IPS-20b (cell line): ENCODE data around the gene NOTCH2NLA.
"Not testable (repeated sequence)": the region's sequence is repeated elsewhere in the genome, so short reads cannot be mapped to it uniquely, and the experiment has no call there.

ENCODE experiments used
- H3K27ac ChIP-seq: one replicate; pipeline ENCODE4 v1.5.1; 2013; ENCODE audit warnings: low read length
- H3K27me3 ChIP-seq: 2 replicates; pipeline ENCODE4 v1.6.1; 2013; ENCODE audit warnings: mild to moderate bottlenecking, low read length, inconsistent platforms; ENCODE audit not compliant: insufficient read depth
- H3K36me3 ChIP-seq: 2 replicates; pipeline ENCODE4 v1.6.1; 2013; ENCODE audit warnings: low read depth, mild to moderate bottlenecking, inconsistent platforms, low read length, moderate library complexity; ENCODE audit not compliant: insufficient read depth
- H3K4me1 ChIP-seq: 2 replicates; pipeline ENCODE4 v1.6.1; 2013; ENCODE audit warnings: mild to moderate bottlenecking, control low read depth, inconsistent platforms, low read length, moderate library complexity; ENCODE audit not compliant: insufficient read depth
- H3K4me3 ChIP-seq: 2 replicates; pipeline ENCODE4 v1.5.1; 2013; ENCODE audit warnings: mild to moderate bottlenecking, low read length, inconsistent platforms
- H3K9ac ChIP-seq: 2 replicates; pipeline ENCODE4 v1.6.1; 2013; ENCODE audit warnings: low read depth, mild to moderate bottlenecking, inconsistent platforms, low read length, moderate library complexity
- H3K9me3 ChIP-seq: 2 replicates; pipeline ENCODE4 v1.6.1; 2013; ENCODE audit warnings: mild to moderate bottlenecking, low read depth, low read length, inconsistent platforms; ENCODE audit not compliant: insufficient read depth

The NOTCH2NLA gene

DNA sequence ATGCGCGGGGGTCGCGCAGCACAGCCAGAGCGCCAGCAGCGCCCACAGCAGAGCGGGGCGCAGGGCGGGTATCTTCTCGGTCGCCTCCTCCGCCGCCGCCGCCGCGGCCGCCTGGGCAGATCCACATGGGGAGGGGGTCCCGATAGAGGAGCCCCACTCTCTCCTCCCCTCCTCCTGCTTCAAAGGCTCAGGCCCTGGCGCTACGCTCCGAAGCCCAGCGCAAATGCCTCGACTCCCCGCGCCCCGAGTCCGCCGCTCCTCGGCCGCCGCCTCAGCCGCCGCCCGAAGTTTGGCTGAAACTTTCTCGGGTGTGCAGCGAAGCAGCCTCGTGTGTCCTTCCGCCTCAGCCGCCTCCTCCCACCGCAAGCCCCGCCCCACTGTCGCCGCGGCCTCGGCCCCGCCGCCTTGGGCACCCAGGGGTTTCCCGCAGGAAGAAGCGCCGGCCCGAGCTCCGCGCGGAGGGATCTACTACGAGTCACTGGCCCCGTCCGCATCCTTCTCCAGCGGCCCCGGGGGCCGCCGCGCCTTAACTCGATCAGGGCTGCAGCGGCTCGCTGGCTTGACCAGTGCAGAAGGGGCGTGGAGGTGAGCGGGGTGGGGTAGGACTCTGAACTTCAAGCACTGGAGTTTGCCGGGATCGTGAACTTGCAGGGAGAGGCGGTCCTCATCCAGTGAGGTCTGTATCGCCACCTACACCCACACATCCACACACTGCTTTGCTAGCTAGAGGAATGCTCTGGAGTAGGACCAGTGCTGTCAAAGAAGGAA, at the start of gene NOTCH2NLA:
TSS of gene NOTCH2NLA (minus strand) at position 312 of the 768 bp plus-strand sequence. CDS start 39,684 bp downstream, outside the sequence.
- not testable (repeated sequence) for H3K27ac ChIP-seq, H3K9ac ChIP-seq, H3K9me3 ChIP-seq, H3K4me1 ChIP-seq, H3K27me3 ChIP-seq, H3K36me3 ChIP-seq, H3K4me3 ChIP-seq

- not testable (repeated sequence) for H3K9me3 ChIP-seq, H3K27ac ChIP-seq, H3K36me3 ChIP-seq, H3K4me3 ChIP-seq, H3K9ac ChIP-seq, H3K27me3 ChIP-seq, H3K4me1 ChIP-seq
Observed at GRCh38 chr1:146278346-146278745, 49.5 kb upstream of the NOTCH2NLA start.

DNA sequence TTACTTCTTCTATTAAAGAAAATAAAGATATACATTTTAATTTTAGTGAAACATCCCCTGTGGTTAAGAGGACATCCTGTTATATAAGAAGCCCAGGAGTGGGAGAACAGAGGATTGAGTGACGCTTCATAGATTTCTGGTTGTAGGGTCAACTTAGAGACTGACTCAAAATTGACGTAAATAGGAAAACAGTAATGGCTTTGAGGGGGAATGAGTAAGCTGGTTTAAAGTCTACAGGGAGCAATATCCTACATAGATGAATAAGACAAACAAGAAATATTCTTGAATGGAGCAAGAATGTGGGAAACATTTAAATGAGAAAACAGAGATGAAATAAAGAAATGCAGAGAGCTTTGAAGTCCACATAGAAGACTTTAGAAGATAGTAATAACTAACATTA, 48.3 kb upstream of the NOTCH2NLA start:
- not testable (repeated sequence) for H3K27ac ChIP-seq, H3K9me3 ChIP-seq, H3K4me3 ChIP-seq, H3K27me3 ChIP-seq, H3K4me1 ChIP-seq, H3K9ac ChIP-seq, H3K36me3 ChIP-seq

GRCh38 chr1:146274083-146274482, 45.3 kb upstream of the NOTCH2NLA start:
- H3K36me3 ChIP-seq, H3K4me3 ChIP-seq, H3K27me3 ChIP-seq, H3K4me1 ChIP-seq, H3K27ac ChIP-seq, H3K9me3 ChIP-seq, H3K9ac ChIP-seq: not testable (repeated sequence)

DNA sequence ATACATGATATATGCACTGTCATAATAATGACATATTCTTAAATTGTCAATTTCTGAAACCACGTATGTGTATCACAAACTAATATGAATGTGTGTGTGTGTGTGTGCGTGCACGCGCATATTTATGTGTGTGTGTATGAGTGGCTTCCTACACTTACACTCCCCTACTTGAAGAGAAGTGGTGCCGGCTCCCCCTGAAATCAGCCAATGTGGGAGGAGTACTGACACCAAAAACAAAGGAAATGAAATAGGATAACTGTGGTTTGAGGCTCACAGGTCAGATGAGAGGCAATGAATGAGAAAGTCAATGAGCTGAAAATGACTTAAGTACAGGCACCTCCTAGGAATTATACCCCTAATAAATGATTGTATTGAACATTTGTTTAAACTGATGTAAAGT, 44.4 kb upstream of the NOTCH2NLA start:
- H3K4me3 ChIP-seq, H3K27me3 ChIP-seq, H3K4me1 ChIP-seq, H3K27ac ChIP-seq, H3K9me3 ChIP-seq, H3K36me3 ChIP-seq, H3K9ac ChIP-seq: not testable (repeated sequence)

GRCh38 chr1:146272734-146273133, 43.9 kb upstream of the NOTCH2NLA start:
- not testable (repeated sequence) for H3K27ac ChIP-seq, H3K9ac ChIP-seq, H3K4me3 ChIP-seq, H3K36me3 ChIP-seq, H3K27me3 ChIP-seq, H3K4me1 ChIP-seq, H3K9me3 ChIP-seq

GRCh38 chr1:146271977-146272376, 43.2 kb upstream of the NOTCH2NLA start:
- not testable (repeated sequence) for H3K27me3 ChIP-seq, H3K9me3 ChIP-seq, H3K4me3 ChIP-seq, H3K27ac ChIP-seq, H3K4me1 ChIP-seq, H3K9ac ChIP-seq, H3K36me3 ChIP-seq

DNA sequence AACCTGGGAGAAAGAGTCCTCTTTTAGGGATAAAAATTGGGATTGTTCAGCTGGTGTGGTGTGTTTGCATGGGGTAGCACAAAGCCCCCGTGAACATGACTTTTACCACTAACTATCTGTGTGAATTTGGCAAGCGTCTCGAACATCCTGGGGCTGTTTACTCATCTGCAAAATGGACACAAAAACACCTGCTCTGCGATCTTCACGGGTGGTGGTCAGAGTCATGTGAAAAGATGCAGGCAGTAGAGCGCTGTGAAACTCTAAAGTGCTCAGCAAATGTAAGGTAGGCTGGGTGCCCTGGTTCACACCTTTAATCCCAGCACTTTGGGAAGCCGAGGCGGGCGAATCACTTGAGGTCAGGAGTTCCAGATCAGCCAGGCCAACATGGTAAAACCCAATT, 41.3 kb upstream of the NOTCH2NLA start:
- not testable (repeated sequence) for H3K9ac ChIP-seq, H3K27ac ChIP-seq, H3K9me3 ChIP-seq, H3K27me3 ChIP-seq, H3K4me1 ChIP-seq, H3K4me3 ChIP-seq, H3K36me3 ChIP-seq

DNA sequence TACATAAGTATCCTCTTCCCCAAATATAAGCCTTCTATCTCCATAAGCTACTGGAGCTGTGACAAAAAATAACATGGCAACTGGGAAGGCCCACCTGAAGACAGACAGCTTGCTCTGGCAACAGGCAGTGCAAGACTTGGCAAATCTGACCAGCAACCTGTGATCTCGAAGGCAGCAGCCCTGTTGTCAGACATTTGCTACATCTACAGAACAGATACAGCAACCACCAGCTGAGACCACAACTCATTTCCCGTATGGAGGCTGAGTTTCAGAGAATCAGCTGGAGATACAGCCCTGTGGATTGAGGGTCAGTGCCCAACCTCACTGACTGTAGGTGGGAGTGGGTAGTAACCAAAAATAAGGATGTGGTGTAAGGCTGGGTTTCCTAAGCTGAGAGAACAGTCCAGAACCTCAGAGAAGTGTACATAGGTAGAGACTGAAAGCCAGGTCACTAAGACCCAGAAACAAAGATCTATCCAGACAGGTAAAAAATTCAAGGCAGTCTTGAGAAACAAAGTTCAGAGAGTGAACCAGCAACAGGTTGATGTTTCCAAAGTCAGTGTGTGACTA, 37.4 kb upstream of the NOTCH2NLA start:
- not testable (repeated sequence) for H3K9me3 ChIP-seq, H3K27ac ChIP-seq, H3K4me1 ChIP-seq, H3K9ac ChIP-seq, H3K36me3 ChIP-seq, H3K4me3 ChIP-seq, H3K27me3 ChIP-seq

GRCh38 chr1:146264761-146265160, 35.9 kb upstream of the NOTCH2NLA start:
- H3K9me3 ChIP-seq, H3K4me1 ChIP-seq, H3K9ac ChIP-seq, H3K36me3 ChIP-seq, H3K27me3 ChIP-seq, H3K4me3 ChIP-seq, H3K27ac ChIP-seq: not testable (repeated sequence)

DNA sequence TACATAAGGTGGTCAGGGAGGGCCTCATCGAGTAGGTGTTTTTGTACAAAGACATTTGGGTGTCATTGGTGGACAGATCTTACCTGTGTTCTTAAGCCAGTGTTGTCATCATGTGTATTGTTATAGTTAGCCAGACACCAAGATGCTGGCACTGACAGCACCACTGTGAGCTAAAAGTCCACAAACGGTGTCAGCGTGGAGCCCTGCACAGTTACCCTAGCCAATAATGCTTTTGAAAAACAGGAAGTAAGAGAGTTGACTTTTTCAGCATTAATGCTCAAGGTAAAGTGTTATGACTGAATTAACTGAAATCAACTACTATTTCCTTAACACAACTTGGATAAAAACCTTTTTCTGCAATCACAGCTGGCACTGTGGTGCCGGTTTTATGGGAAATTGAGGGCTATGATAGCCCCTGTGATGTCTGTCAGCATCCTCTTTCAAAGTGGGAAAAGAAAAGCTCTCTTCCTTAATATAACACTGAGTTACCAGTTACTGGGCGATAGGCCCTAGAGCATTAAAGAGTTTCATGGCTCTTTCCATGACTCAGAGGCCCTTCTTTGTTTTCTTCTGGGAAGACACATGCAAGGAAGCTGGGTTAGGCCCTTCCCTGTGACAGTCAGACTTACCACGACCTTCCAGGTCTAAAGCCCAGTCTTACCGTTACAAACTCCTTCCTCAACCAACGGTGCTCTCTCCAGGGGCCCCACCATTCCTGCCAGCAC, 31.3 kb upstream of the NOTCH2NLA start:
- not testable (repeated sequence) for H3K36me3 ChIP-seq, H3K4me3 ChIP-seq, H3K9ac ChIP-seq, H3K9me3 ChIP-seq, H3K4me1 ChIP-seq, H3K27me3 ChIP-seq, H3K27ac ChIP-seq

DNA sequence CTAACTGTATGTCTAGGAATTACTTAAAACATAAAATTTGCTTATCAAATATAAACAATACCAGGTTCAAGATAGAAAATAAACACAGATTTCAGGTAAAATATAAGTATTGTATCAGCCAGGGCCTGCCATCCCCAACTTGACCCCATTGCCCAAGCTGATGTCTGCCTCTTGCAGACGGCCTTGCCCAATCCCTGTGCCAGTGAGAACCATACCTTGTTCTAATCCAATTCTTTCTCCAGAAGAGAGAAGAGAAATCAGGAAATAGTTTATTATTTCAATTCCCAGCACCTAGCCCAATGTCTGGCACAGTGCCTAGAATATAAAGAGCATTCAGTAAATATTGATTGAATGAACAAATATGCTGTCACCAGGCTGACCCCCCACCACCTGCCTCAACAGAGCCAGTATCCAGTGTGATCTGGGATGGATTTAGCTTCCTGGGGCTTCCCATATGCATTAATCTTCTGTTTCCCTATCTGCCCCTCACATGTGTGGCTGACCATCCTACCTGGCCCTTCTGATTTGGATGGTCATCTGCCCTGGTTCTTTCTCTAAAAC, 29.3 kb upstream of the NOTCH2NLA start:
- H3K27me3 ChIP-seq, H3K27ac ChIP-seq, H3K4me3 ChIP-seq, H3K9ac ChIP-seq, H3K4me1 ChIP-seq, H3K36me3 ChIP-seq, H3K9me3 ChIP-seq: not testable (repeated sequence)
